ENCODE results near the gene TELO2.

TELO2 gene

DNA sequence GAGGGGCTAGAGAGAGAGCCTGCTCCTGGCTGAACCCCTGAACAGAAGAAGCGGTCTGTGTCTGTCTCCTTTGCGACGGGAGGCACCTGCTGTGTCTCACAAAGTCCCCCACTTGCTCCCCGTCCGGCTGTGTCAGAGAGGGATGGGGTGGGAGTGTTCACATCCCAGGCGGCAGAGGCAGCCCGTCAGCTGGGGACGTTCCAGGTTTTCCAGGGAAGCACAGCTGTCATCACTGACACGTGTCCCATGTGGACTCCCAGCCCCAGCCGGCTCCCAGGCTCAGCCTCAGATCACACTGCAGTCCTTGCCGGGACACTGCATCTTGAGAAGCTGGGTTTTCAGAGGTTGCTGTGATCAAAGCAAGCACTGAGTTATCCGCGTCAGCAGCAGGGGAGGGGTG is 1.6 kb downstream of the TELO2 start:
- ATAC-seq: no peak
- TF ChIP-seq, protein P1, sequence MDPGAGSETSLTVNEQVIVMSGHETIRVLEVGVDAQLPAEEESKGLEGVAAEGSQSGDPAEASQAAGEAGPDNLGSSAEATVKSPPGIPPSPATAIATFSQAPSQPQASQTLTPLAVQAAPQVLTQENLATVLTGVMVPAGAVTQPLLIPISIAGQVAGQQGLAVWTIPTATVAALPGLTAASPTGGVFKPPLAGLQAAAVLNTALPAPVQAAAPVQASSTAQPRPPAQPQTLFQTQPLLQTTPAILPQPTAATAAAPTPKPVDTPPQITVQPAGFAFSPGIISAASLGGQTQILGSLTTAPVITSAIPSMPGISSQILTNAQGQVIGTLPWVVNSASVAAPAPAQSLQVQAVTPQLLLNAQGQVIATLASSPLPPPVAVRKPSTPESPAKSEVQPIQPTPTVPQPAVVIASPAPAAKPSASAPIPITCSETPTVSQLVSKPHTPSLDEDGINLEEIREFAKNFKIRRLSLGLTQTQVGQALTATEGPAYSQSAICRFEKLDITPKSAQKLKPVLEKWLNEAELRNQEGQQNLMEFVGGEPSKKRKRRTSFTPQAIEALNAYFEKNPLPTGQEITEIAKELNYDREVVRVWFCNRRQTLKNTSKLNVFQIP (CRISPR knock-in tag; IDR thresholded peaks at IDR 0.05; ENCODE audit: borderline replicate concordance, low read depth): no peak
- TF ChIP-seq ESRRG (CRISPR knock-in tag; IDR thresholded peaks at IDR 0.05) (no peak), BACH2 (CRISPR knock-in tag; IDR thresholded peaks at IDR 0.05; ENCODE audit: borderline replicate concordance) (no peak), SNAI2 (CRISPR knock-in tag; IDR thresholded peaks at IDR 0.05) (no peak)

DNA sequence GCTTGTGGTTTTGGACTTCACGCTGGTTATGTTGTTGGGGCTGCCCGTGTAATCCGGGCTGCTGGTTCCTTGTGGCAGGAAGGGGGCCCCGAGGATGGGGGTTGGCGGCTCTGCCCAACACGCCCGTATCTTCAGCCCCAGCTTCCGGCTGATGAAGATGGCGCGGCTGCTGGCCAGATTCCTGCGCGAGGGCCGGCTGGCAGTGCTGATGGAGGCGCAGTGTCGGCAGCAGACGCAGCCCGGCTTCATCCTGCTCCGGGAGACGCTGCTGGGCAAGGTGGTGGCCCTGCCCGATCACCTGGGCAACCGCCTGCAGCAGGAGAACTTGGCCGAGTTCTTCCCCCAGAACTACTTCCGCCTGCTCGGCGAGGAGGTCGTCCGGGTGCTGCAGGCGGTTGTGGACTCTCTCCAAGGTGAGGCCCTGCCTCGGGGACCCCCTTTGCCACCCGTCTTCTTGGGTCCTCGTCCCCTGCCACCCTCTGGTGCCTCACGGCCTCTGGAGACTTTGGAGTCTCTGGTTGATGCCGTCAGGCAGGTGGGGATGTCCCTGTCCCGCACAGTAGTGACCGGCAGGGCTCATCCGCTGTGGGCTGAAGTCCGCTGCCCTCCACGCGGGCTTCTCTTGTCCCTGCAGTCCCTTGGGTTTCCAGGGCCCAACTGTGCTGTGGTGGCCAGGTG is 2.2 kb downstream of the TELO2 start:
- ATAC-seq: no peak
- TF ChIP-seq, protein P2, sequence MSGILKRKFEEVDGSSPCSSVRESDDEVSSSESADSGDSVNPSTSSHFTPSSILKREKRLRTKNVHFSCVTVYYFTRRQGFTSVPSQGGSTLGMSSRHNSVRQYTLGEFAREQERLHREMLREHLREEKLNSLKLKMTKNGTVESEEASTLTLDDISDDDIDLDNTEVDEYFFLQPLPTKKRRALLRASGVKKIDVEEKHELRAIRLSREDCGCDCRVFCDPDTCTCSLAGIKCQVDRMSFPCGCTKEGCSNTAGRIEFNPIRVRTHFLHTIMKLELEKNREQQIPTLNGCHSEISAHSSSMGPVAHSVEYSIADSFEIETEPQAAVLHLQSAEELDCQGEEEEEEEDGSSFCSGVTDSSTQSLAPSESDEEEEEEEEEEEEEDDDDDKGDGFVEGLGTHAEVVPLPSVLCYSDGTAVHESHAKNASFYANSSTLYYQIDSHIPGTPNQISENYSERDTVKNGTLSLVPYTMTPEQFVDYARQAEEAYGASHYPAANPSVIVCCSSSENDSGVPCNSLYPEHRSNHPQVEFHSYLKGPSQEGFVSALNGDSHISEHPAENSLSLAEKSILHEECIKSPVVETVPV (CRISPR knock-in tag; IDR thresholded peaks at IDR 0.05): no peak
- TF ChIP-seq ZFP30 (CRISPR knock-in tag; IDR thresholded peaks at IDR 0.05) (no peak), ZFP3 (CRISPR knock-in tag; IDR thresholded peaks at IDR 0.05) (no peak), ARNTL (CRISPR knock-in tag; IDR thresholded peaks at IDR 0.05; ENCODE audit: borderline replicate concordance, low read depth) (no peak), ZNF70 (CRISPR knock-in tag; IDR thresholded peaks at IDR 0.05) (no peak), RARB (CRISPR knock-in tag; IDR thresholded peaks at IDR 0.05) (no peak), TOX (CRISPR knock-in tag; IDR thresholded peaks at IDR 0.05; ENCODE audit: borderline replicate concordance) (no peak), PPARA (CRISPR knock-in tag; IDR thresholded peaks at IDR 0.05; ENCODE audit: borderline replicate concordance) (no peak), SNAI2 (CRISPR knock-in tag; IDR thresholded peaks at IDR 0.05) (no peak), CSDC2 (CRISPR knock-in tag; IDR thresholded peaks at IDR 0.05) (no peak), OSR1 (CRISPR knock-in tag; IDR thresholded peaks at IDR 0.05) (no peak), ZNF565 (CRISPR knock-in tag; conservative IDR thresholded peaks at IDR 0.05; ENCODE audit: low read depth) (no peak), ZNF8 (CRISPR knock-in tag; IDR thresholded peaks at IDR 0.05) (no peak), ESRRG (CRISPR knock-in tag; IDR thresholded peaks at IDR 0.05) (no peak), ZC3H10 (CRISPR knock-in tag; IDR thresholded peaks at IDR 0.05) (no peak), GLIS3 (CRISPR knock-in tag; IDR thresholded peaks at IDR 0.05) (no peak), ISL1 (CRISPR knock-in tag; IDR thresholded peaks at IDR 0.05) (no peak)
- TF ChIP-seq, protein P3, sequence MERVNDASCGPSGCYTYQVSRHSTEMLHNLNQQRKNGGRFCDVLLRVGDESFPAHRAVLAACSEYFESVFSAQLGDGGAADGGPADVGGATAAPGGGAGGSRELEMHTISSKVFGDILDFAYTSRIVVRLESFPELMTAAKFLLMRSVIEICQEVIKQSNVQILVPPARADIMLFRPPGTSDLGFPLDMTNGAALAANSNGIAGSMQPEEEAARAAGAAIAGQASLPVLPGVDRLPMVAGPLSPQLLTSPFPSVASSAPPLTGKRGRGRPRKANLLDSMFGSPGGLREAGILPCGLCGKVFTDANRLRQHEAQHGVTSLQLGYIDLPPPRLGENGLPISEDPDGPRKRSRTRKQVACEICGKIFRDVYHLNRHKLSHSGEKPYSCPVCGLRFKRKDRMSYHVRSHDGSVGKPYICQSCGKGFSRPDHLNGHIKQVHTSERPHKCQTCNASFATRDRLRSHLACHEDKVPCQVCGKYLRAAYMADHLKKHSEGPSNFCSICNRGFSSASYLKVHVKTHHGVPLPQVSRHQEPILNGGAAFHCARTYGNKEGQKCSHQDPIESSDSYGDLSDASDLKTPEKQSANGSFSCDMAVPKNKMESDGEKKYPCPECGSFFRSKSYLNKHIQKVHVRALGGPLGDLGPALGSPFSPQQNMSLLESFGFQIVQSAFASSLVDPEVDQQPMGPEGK (CRISPR knock-in tag; IDR thresholded peaks at IDR 0.05; ENCODE audit: borderline replicate concordance): no peak
- TF ChIP-seq, protein P1 (CRISPR knock-in tag; IDR thresholded peaks at IDR 0.05; ENCODE audit: borderline replicate concordance, low read depth): no peak
- TF ChIP-seq, protein P4, sequence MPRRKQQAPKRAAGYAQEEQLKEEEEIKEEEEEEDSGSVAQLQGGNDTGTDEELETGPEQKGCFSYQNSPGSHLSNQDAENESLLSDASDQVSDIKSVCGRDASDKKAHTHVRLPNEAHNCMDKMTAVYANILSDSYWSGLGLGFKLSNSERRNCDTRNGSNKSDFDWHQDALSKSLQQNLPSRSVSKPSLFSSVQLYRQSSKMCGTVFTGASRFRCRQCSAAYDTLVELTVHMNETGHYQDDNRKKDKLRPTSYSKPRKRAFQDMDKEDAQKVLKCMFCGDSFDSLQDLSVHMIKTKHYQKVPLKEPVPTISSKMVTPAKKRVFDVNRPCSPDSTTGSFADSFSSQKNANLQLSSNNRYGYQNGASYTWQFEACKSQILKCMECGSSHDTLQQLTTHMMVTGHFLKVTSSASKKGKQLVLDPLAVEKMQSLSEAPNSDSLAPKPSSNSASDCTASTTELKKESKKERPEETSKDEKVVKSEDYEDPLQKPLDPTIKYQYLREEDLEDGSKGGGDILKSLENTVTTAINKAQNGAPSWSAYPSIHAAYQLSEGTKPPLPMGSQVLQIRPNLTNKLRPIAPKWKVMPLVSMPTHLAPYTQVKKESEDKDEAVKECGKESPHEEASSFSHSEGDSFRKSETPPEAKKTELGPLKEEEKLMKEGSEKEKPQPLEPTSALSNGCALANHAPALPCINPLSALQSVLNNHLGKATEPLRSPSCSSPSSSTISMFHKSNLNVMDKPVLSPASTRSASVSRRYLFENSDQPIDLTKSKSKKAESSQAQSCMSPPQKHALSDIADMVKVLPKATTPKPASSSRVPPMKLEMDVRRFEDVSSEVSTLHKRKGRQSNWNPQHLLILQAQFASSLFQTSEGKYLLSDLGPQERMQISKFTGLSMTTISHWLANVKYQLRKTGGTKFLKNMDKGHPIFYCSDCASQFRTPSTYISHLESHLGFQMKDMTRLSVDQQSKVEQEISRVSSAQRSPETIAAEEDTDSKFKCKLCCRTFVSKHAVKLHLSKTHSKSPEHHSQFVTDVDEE (CRISPR knock-in tag; IDR thresholded peaks at IDR 0.05): no peak

DNA sequence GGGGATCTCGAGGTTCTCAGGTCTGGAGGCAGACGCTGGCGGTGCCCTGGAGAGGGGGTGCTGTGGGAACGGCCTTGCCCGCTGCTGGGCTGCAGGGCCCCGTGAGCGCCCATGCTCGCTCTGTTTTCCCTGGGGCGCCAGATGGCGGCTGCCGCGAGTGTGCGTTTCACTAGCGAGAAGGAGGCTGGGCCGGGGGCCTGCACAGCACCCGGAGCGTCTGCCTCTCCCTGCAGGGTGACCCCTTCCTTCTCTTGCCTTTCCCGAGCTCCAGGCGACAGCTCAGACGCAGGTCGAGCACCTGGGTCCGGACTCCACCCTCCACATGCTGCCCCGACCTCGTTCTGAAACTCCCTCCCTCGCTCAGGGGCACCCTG is 2.7 kb downstream of the TELO2 start:
- no peak for ATAC-seq
- TF ChIP-seq, protein P3 (CRISPR knock-in tag; IDR thresholded peaks at IDR 0.05; ENCODE audit: borderline replicate concordance): no peak
- no peak for TF ChIP-seq TCF4 (CRISPR knock-in tag; IDR thresholded peaks at IDR 0.05; ENCODE audit: borderline replicate concordance)
- no peak for TF ChIP-seq ESRRG (CRISPR knock-in tag; IDR thresholded peaks at IDR 0.05)
- TF ChIP-seq ZNF565 (CRISPR knock-in tag; conservative IDR thresholded peaks at IDR 0.05; ENCODE audit: low read depth): no peak
- TF ChIP-seq, protein P5, sequence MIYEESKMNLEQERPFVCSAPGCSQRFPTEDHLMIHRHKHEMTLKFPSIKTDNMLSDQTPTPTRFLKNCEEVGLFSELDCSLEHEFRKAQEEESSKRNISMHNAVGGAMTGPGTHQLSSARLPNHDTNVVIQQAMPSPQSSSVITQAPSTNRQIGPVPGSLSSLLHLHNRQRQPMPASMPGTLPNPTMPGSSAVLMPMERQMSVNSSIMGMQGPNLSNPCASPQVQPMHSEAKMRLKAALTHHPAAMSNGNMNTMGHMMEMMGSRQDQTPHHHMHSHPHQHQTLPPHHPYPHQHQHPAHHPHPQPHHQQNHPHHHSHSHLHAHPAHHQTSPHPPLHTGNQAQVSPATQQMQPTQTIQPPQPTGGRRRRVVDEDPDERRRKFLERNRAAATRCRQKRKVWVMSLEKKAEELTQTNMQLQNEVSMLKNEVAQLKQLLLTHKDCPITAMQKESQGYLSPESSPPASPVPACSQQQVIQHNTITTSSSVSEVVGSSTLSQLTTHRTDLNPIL (CRISPR knock-in tag; IDR thresholded peaks at IDR 0.05; ENCODE audit: low read depth): no peak
- TF ChIP-seq, protein P1 (CRISPR knock-in tag; IDR thresholded peaks at IDR 0.05; ENCODE audit: borderline replicate concordance, low read depth): no peak
- TF ChIP-seq ZFP30 (CRISPR knock-in tag; IDR thresholded peaks at IDR 0.05): no peak
- no peak for TF ChIP-seq ISL1 (CRISPR knock-in tag; IDR thresholded peaks at IDR 0.05)
- no peak for TF ChIP-seq RARB (CRISPR knock-in tag; IDR thresholded peaks at IDR 0.05)
- no peak for TF ChIP-seq GLIS3 (CRISPR knock-in tag; IDR thresholded peaks at IDR 0.05)
